HUDEP-2 (cell line): ENCODE measurements around the gene TPST1.
"Not testable (repeated sequence)": the region's sequence is repeated elsewhere in the genome, so short reads cannot be mapped to it uniquely, and the experiment has no call there.

Source experiments
- DNase-seq, 76 experiments: peaks; one replicate each; lab custom pipeline; 2025; ENCODE audit not compliant: unreplicated experiment in 76 of 76; lab: John Stamatoyannopoulos, UW

TPST1 gene

DNA sequence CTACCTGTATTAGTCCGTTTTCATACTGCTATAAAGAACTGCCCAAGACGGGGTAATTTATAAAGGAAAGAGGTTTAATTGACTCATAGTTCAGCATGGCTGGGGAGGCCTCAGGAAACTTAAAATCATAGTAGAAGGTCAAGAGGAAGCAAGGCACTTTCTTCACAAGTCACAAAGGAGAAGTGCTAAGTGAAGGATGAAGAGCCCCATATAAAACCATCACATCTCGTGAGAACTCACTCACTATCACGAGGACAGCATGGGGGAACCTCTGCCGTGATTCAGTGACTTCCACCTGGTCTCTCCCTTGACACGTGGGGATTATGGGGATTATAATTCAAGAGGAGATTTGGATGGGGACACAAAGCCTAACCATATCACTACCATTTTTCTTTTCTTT, 119.9 kb downstream of the TPST1 start:
- DNase-seq = not testable (repeated sequence)

DNA sequence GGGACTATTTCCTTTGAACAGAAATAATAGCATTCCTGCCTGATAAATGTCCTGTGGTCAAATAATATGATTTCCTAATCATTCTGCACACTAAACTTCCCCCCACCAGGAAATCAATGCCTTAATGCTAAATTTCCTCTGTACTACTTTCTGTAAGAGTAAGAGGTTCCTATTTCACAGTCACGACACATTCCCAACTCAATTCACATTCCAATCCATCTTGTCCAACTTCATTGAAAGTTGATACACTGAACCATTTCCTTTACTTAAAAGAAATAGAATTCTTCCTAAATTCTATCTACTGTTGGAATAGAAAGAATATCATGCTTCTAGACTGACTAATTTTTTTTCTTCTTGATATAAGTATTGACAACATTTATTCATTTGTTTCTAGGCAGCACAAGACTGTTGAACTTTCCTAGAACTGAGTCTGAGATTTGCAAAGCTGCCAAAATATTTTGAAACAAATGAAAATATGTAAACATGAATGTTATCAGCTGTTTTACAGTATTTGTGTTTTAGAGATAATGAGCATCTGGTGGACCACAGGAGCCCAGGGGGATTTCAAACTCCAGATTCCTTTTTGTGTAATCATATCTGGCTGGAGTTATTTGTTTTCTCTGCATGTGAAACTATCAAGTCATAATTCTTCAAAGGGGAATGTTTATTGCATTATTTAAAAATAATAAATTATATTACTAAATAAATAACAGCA, 121.5 kb downstream of the TPST1 start:
- no peak for DNase-seq

DNA sequence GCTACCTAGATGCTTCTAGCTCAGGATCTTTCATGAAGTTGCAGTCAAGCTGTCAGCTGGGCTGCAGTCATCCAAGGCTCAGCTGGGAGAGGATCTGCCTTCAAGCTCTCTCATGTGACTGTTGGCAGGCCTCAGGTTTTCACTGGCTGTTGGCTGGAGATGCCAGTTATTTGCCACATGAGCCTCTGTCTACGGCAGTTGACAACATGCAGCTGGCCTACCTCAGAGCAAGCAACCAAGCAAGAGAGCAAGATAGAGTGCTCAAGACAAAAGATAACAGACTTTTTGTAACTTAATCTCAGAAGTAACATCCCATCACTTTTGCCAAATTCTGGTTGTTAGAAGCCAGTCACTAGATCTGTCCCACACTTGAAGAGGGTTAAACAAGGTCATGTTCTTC, 125.8 kb downstream of the TPST1 start:
- DNase-seq = peak in 4 of 76 experiments; percentile 3 to 7 (median 4)

DNA sequence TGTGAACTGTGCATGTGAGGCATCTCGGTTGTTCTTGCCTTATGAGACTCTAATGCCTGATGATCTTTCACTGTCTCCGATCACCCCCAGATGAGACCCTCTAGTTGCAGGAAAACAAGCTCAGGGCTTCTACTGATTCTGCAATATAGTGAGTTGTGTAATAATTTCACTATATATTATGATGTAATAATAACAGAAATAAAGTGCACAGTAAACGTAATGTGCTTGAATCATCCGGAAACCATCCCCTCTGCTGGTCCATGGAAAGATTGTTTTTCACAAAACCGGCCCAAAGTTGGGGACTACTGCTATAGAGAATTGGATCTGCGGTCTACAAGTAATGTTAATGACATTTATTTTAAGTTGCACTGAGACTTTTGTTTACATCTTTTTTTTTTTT, 126.7 kb downstream of the TPST1 start:
- no peak for DNase-seq

DNA sequence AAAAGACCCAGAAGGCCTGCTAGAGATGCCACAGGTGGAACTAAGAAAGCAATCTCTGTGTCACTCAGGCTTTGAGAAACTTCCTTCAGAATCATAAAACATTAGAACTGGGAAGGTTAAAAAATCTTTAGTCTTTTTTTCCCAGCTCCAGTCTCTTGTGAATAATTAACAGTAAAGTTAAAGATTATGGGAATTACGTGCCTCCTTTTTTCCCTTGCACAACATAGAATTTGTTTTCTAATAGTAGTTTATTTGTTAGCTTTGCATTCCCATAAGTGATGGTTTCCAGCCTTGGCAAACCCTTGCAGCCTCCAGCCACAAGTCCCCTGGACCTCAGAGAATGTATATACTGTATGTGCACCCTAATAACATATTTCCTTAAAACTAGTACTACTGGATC, 128.3 kb downstream of the TPST1 start:
- DNase-seq = no peak

DNA sequence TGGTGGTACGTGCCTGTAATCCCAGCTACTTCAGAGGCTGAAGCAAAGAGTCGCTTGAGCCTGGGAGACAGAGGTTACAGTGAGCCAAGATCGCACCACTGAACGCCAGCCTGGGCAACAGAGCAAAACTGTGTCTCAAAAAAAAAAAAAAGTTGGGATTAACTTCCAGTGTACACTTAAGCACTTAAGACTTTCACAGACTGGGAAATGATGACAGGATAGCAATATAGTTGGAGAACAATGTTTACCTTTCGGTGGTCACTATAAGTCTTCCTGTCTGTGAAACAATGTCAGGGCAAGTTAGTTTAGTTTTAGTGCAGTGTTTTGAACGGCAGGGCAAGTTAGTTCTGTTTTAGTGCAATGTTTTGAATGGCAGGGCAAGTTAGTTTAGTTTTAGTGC, 130.2 kb downstream of the TPST1 start:
- no peak for DNase-seq

DNA sequence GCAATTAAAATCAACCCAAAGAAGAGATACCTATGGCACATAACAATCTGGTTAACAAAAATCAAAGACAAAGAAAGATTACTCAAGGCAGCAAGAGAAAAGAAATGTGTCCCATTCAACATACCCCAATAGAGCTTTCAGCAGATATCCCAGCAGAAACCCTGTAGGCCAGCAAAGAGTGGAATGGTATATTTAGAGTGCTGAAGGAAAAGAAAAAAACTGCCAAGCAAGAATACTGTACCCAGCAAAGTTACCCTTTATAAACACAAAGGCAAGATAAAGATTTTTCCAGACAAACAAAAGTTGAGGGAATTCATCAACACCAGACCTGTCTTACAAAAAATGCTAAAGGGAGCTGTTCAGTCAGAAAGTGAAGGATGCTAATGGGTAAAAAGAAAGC, 131.6 kb downstream of the TPST1 start:
- no peak for DNase-seq

DNA sequence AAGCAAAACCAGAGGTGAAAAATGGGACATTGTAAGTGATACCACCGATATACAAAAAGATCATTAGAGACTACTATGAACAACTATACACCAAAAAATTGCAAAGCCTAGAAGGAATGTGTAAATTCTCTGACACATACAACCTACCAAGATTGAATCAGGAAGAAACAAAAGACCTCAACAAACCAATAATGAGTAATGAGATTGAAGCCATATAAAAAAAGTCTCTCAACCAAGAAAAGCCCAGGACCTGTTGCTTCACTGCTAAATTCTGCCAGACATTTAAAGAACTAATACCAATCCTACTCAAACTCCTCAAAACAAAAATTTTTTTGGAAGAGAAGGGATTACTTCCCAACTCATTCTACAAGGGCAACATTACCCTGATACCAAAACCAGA, 134.0 kb downstream of the TPST1 start:
- DNase-seq = no peak

DNA sequence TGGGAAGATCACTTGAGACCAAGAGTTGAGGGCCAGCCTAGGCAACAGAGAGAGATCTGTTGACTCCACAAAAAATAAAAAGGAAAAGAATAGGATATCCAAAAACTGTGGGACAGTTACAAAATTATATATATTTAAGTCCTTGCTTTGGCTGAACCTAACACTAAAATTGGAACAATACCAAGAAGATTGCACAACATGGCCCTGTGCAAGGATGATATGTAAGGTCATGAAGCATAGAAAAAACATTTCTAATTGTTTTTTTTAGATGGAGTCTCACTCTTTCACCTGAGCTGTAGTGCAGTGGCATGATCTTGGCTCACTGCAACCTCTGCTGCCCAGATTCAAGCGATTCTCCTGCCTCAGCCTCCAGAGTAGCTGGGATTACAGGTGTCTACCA, 139.0 kb downstream of the TPST1 start:
- no peak for DNase-seq

DNA sequence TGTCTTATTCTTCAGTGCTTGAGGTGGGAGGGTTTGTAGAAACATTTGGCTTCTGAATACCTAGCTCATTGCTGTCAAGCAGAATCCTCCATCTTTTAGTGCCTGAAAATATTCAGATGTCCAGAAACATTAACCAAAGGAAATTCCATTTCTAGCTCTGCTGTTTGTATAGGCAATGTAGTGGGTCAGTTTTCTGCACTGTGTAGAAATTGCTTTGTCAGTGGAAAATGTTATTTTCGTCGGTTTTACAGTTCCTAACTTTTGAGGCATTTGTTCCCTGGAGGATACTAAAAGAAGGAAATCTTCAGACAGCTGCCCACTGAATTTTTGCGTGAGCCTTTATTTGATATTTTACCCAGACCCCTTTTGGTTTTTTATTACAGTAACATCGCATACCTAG, 143.4 kb downstream of the TPST1 start:
- DNase-seq = no peak

DNA sequence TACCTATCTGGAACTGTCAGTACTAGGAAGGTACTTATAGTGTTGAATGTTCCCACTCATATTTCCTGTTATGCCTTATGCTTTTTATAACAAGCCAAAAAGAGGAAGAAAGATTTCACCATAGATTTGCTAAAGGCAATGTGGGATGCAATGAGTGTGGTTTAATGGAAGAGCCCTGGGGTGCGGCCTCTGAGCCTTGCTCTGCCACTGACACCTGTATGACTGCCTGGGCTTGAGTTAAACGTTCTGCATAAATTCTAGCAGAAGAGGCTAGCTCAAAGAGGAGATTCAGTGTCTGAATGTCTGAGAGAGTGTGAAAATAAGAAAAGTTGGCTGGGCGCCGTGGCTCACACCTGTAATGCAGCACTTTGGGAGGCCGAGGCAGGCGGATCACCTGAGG, 143.8 kb downstream of the TPST1 start:
- no peak for DNase-seq

DNA sequence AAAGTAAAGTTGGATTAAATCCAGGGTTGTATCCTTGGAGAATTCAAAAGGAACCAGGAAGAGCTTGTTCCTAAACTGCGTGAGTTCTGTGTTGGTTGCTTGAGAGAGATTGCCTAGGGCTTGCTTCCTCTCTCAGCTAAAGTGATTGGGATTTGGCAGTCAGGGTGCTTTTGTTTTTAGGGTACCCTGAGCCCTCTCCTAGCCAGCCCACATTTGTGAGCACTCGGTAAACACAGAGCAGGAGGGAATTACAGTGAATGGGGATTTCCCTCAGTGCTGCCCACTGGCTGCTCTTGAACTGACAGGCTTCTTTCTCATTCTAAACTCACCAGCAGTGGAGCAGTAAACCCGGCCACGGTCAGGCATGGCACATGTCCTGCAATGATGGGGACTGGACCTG, 146.9 kb downstream of the TPST1 start:
- no peak for DNase-seq

DNA sequence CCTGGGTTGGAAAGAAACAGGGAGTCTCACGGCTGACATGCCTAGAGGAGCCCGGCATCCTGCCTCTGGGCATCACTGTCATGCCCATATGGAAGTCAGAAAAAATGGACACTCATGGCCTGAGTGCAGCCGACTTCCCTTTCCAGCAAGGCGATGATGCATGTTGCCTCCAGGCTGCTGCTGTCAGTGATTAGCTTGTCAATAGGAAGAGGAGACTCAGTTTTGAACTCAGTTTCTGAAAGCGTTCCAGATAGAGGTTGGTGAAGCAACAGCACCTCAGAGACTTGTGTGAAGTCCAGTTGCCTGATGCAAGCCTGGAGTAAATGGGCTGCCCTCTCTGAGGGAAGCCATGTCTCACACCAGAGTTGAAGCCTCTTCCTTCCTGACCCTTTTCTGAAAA, 148.4 kb downstream of the TPST1 start:
- no peak for DNase-seq

DNA sequence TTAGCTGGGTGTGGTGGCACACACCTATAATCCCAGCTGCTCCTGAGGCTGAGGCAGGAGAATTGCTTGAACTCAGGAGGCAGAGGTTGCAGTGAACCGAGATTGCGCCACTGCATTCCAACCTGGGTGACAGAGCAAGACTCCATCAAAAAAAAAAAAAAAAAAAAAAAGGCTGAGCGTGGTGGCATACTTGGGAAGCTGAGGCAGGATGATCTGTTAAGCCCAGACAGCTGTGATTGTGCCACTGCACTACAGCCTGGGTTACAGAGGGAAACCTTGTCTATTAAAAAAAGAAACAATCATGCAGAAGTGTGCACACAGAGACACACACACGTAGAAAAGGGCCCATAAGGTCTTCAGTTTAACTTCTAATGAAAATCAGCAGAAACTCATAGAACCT, 150.6 kb downstream of the TPST1 start:
- no peak for DNase-seq

DNA sequence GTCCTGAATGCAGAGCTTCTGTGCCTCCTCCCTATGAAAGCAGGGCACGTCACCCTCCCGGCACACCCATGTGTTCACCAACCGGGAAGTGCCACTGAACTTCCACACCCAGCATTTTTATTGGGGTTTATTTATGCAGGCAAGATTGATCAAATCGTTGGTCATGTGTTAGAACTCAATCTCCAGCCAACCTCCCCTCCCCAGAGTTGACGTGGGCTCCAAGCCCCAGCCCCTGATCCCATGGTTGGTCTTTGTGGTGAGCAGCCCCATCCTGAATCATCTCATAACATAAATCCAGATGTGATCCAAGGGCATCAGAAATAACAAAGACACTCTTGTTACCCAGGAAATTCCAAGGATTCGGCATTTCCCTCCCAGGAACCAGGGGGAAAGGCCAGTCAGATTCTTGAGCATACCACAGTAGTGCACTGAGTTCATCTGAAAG, 151.2 kb downstream of the TPST1 start:
- DNase-seq = no peak

DNA sequence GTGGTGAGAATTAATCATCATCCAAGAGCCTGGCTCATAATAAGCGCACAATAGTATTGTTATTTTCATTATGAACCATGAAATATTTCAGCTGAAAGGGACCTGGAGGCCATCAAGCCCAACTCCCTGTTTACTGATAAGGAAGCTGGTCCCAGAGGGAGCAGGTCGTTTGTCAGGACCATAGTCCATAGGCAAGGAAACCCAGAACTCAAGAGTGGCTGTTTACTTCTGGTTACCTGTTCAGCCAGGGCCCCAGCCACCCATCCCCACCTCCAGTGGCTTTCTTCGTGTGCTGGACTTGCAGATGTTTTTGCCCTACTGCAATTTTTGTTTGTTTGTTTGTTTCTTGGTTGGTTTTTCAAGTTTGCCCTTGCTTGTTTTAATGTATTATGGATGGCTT, 152.0 kb downstream of the TPST1 start:
- no peak for DNase-seq

DNA sequence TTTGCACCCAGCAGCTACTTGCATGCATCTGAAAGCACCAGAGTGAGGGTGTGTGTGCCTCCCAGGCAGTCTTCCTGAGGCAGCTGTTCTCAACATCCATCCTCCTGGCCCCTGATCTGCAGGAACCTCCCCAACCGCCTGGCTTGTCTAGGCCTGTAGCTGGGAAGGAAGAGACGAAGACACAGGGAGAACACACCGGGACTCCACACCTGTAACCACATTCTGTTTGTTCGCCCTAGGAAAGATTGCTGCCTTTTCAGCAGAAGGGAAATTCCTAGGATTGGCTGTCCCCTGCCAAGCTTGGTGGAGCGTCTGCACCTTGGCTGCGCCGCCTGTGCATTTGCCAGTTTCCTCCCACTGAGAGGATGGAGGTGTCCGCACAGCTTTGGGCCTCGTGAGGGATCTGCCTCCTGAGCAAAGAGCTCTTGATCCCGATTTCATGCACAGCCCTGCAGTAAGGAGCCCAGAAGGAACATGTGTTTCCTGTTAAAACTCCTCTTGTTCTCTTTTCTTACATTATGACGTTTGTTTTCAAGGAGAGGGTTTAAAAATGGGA, 154.6 kb downstream of the TPST1 start:
- no peak for DNase-seq

DNA sequence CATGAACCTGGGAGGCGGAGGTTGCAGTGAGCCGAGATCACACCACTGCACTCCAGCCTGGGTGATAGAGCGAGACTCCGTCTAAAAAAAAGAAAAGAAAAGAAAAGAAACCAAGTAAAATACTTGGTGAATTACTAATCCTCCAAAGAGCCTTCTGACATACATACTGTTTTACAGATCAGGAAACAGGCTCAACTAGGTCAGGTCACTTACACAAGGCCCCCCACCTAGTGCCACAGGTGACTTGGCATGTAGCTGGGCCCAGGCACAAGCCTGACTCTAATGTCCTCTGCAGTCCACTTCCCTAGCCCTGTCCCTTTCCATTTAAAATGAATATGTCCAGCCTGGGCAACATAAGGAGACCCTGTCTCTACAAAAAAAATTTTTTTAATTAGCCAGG, 157.0 kb downstream of the TPST1 start:
- DNase-seq = no peak

DNA sequence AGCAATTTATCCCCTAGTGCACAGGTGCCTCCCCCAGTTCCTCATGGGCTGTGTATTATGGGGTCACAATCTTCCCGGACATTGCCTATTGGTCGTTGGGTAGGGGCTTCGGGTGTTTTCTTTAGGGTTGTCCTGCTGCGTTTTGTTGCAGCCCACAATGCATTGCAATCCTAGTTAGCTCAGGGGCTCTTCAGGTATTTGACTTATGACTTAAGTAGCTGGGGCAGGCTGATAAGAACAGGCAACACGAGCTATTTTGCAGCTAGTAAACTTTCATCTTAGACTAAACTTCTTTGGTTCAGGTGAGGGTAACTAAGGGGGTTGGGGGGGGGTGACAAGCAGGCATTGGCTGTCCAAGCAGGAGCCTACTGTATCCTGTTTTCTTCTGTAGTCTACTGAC, 158.5 kb downstream of the TPST1 start:
- DNase-seq = no peak

DNA sequence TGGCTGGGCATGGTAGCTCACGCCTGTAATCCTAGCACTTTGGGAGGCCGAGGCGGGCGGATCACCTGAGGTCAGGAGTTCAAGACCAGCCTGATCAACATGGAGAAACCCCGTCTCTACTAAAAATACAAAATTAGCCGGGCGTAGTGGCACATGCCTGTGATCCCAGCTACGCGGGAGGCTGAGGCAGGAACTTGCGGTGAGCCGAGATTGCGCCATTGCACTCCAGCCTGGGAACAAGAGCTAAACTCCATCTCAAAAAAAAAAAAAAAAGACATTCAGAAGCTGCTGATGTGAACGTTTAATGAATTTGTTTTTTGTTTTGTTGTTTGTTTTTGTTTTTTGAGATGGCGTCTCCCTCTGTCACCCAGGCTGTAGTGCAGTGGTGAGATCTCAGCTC, 159.9 kb downstream of the TPST1 start:
- not testable (repeated sequence) for DNase-seq

DNA sequence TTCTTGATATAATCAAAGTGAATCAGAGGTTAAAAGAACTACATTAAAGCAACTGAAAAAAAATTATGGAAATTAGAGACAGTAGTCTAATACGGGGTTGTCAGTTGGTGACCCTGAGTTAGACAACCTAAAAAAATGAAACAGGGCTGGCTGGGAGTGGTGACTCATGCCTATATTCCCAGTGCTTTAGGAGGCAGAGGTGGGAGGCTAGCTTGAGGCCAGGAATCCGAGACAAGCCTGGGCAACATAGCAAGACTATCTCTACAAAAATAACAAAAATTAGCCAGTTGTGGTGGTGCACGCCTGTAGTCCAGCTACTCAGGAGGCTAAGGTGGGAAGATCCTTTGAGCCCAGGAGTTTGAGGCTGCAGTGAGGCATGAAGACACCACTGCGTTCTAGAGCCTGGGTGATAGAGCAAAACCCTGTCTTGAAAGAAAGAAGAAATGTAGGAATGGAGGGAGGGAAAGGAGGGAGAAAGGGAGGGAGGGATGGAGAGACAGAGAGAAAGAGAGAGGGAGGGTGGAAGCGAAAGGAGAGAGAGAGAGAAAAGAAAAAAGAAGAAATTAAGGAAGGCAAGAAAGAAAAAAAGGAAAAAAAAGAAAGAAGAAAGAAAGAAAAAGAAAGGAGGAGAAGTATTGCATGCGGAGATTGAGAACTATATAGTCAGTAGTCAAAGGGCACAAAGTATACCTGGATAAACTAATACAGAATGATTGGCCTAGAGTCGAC, 166.1 kb downstream of the TPST1 start:
- no peak for DNase-seq
